ENCODE data around the gene GPR143. TPM values are rescaled to one million over a fixed set of nuclear protein-coding genes. Genes with fewer than 3 reads are reported as not detected.
A peak's percentile ranks its signal among the peaks of the same experiment; 100 is the strongest.

Gene GPR143
- total and polyA plus RNA-seq, 2 experiments from 2014 or later = 3.2 to 9.8 TPM

DNA sequence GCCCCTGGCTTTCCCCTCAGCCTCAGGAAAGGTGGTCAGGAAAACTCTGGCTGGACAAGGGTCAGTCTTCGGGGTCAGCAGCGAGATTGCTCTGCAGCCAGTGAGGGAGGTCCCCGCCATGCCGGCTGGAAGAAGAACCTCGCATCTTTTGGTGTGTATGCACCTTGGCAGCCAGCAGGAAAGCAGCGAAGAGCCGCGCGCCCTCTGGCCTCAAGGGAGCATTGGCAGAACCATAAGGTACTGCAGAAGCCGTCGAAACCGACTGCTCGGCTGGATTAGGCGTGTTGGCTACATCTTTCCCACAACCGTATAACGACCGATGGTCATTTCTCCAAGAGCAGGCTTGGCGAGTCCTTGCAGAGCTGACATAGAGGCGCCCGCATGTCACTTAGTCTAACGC is 48.3 kb downstream of the GPR143 start:
- Histone ChIP-seq H3K4me2 (no peak overlapping the region), H4K20me1 (ENCODE audit: insufficient read depth, poor library complexity, severe bottlenecking) (no peaks in the 10 kb centered on the region), H3K27me3 (no peaks in the 10 kb centered on the region), H3K4me3 (no peak overlapping the region), H3K9me3 (ENCODE audit: low read depth) (no peaks in the 10 kb centered on the region), H3K27ac (no peak overlapping the region), H2AFZ (no peak overlapping the region), H3K9me2 (replicated peaks; ENCODE audit: insufficient read depth) (no peaks in the 10 kb centered on the region), H3K36me3 (replicated peaks; ENCODE audit: insufficient read depth, low read depth) (no peaks in the 10 kb centered on the region), H3K79me2 (no peaks in the 10 kb centered on the region), H3K4me1 (ENCODE audit: insufficient read depth) (no peaks in the 10 kb centered on the region)
- DNase-seq (ENCODE audit: low spot score) = no peak
- TF ChIP-seq EZH2phosphoT487 (IDR thresholded peaks at IDR 0.05; ENCODE audit: low read depth, severe bottlenecking, unreplicated experiment) = no peak
- no peak for TF ChIP-seq CTCF (IDR thresholded peaks at IDR 0.05; ENCODE audit: poor library complexity)
- no peak for TF ChIP-seq EZH2 (IDR thresholded peaks at IDR 0.05; ENCODE audit: borderline replicate concordance)
- WGBS (ENCODE audit: low lambda C conversion rate, missing lambda C conversion rate) = 95% methylated on average over 19 of the region's 21 CpGs

DNA sequence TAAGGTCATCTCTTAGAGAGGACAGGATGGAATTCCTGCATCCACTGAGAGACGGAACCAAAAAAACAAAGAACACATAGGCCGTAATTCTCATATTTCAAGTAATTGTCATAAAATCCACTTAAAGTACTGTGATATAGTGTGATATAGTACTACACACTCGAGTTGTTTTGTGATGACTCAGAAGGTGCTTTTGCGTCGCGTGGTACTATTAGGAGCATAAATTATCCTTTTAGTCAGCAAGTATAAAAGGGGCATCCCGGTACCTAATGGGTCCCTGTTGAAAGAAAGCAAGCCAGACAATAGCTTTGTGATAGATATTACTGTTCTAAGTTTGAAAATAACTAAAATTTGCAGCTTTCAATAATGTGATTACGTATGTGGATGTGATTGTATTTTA is 55.3 kb downstream of the GPR143 start:
- WGBS (ENCODE audit: low lambda C conversion rate, missing lambda C conversion rate) = 86% methylated on average over 8 of the region's 8 CpGs
- no peaks in the 10 kb centered on the region for H3K27me3 ChIP-seq
- no peaks in the 10 kb centered on the region for H3K4me1 ChIP-seq (ENCODE audit: insufficient read depth)
- no peak overlapping the region for H2AFZ ChIP-seq
- no peak overlapping the region for H3K4me3 ChIP-seq
- H3K9me2 ChIP-seq (replicated peaks; ENCODE audit: insufficient read depth) = no peaks in the 10 kb centered on the region
- H3K36me3 ChIP-seq (replicated peaks; ENCODE audit: insufficient read depth, low read depth) = no peaks in the 10 kb centered on the region
- no peak for TF ChIP-seq CTCF (IDR thresholded peaks at IDR 0.05; ENCODE audit: poor library complexity)
- TF ChIP-seq EZH2 (IDR thresholded peaks at IDR 0.05; ENCODE audit: borderline replicate concordance) = no peak
- TF ChIP-seq EZH2phosphoT487 (IDR thresholded peaks at IDR 0.05; ENCODE audit: low read depth, severe bottlenecking, unreplicated experiment) = no peak
- H3K27ac ChIP-seq = no peak overlapping the region
- H3K4me2 ChIP-seq = no peak overlapping the region
- DNase-seq (ENCODE audit: low spot score) = no peak
- no peaks in the 10 kb centered on the region for H3K79me2 ChIP-seq
- no peaks in the 10 kb centered on the region for H4K20me1 ChIP-seq (ENCODE audit: insufficient read depth, poor library complexity, severe bottlenecking)
- no peaks in the 10 kb centered on the region for H3K9me3 ChIP-seq (ENCODE audit: low read depth)

DNA sequence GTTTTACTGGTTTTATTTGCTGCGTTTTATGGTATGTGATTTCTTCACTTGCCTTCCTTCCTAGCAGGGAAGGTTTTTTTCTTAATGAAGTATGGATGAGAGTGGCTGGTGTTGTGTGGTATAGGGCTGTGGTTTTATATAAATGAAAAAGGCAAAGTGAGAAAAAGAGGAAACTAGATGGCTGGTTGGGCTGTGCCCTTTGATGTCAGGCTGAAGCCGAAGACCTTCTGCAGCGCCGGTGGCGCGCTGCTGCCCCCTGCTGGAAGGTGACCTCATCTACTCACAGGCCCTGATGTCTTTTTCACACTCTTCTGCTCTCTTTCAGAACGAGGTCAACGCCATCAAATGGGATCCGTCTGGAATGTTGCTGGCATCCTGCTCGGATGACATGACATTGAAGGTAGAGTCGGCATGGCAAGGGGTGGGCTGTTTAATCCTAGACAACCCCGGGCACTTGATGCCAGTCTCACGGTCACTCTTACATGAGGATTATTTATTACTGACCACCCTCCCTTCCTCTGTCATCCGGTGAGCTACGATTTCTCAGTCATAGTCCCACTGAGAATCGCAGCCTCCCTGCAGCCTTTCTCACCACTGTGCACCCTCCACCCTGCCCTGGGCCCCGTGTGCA is 56.6 kb downstream of the GPR143 start:
- Histone ChIP-seq H2AFZ (no peak overlapping the region), H3K4me1 (ENCODE audit: insufficient read depth) (no peaks in the 10 kb centered on the region), H3K36me3 (replicated peaks; ENCODE audit: insufficient read depth, low read depth) (no peaks in the 10 kb centered on the region), H3K9me3 (ENCODE audit: low read depth) (no peaks in the 10 kb centered on the region), H3K4me2 (no peak overlapping the region), H3K9me2 (replicated peaks; ENCODE audit: insufficient read depth) (no peaks in the 10 kb centered on the region), H3K27ac (no peak overlapping the region), H3K79me2 (no peaks in the 10 kb centered on the region), H4K20me1 (ENCODE audit: insufficient read depth, poor library complexity, severe bottlenecking) (no peaks in the 10 kb centered on the region), H3K4me3 (no peak overlapping the region), H3K27me3 (no peaks in the 10 kb centered on the region)
- peak; percentile 79 for DNase-seq (ENCODE audit: low spot score)
- peak; percentile 67 for TF ChIP-seq CTCF (IDR thresholded peaks at IDR 0.05; ENCODE audit: poor library complexity)
- TF ChIP-seq EZH2phosphoT487 (IDR thresholded peaks at IDR 0.05; ENCODE audit: low read depth, severe bottlenecking, unreplicated experiment) = no peak
- 48% methylated on average over 17 of the region's 17 CpGs for WGBS (ENCODE audit: low lambda C conversion rate, missing lambda C conversion rate)

Measured in hepatocyte (in vitro differentiated cells).